Esophagus (tissue), 2 donors: ENCODE results near the gene PTGDS. TPM values are rescaled to one million over a fixed set of nuclear protein-coding genes. Genes with fewer than 3 reads are reported as not detected.

ENCODE experiments used
- polyA plus RNA-seq, 2 donors: library from polyadenylated mRNA; stranded (reverse); fragments of 200-250 nt; gene quantifications; one replicate each; pipeline ENCODE4 v1.2.3, GENCODE V29; 2013
- donor health status: healthy with polysubstance abuse.
- donor health status: Bipolar disorder and iron deficiency.

The PTGDS gene
- polyA plus RNA-seq, 2 donors, result 18.4 to 42.3 TPM

Other genes starting within 250 kb of the PTGDS start
- 10 to 100 TPM in 1 of 2 donors, 1 to 10 TPM in 1; 5.3 to 14.9 TPM for gene LCN10, start 234.6 kb upstream of the PTGDS start, polyA plus RNA-seq
- gene LCN6, start 229.0 kb upstream of the PTGDS start, polyA plus RNA-seq, result 10 to 100 TPM in 1 of 2 donors, 1 to 10 TPM in 1; 9.0 to 14.4 TPM
- gene LCN8, start 219.3 kb upstream of the PTGDS start, polyA plus RNA-seq, result not detected
- gene LCN15, start 213.0 kb upstream of the PTGDS start, polyA plus RNA-seq, result not detected
- 100 to 1,000 TPM in 1 of 2 donors, 10 to 100 TPM in 1; 85.2 to 155 TPM for gene TMEM141, start 186.2 kb upstream of the PTGDS start, polyA plus RNA-seq
- 1 to 10 TPM in 1 of 2 donors, under 1 TPM in 1; 0.32 to 1.1 TPM for gene CCDC183, start 181.2 kb upstream of the PTGDS start, polyA plus RNA-seq
- 10 to 100 TPM; 46.5 to 61.7 TPM for gene RABL6, start 169.6 kb upstream of the PTGDS start, polyA plus RNA-seq
- gene AJM1, start 135.0 kb upstream of the PTGDS start, polyA plus RNA-seq, result 1 to 10 TPM; 1.9 to 3.7 TPM
- 100 to 1,000 TPM in 1 of 2 donors, 10 to 100 TPM in 1; 83.1 to 101 TPM for gene PHPT1, start 128.1 kb upstream of the PTGDS start, polyA plus RNA-seq
- gene MAMDC4, start 125.2 kb upstream of the PTGDS start, polyA plus RNA-seq, result 10 to 100 TPM in 1 of 2 donors, 1 to 10 TPM in 1; 3.9 to 11.5 TPM
- gene EDF1, start 111.2 kb upstream of the PTGDS start, polyA plus RNA-seq, result 100 to 1,000 TPM; 445 to 637 TPM
- gene TRAF2, start 91.0 kb upstream of the PTGDS start, polyA plus RNA-seq, result 10 to 100 TPM; 11.0 to 16.6 TPM
- gene FBXW5, start 32.8 kb upstream of the PTGDS start, polyA plus RNA-seq, result 10 to 100 TPM; 91.4 to 97.3 TPM
- 1 to 10 TPM; 1.2 to 1.8 TPM for gene C8G, start 32.3 kb upstream of the PTGDS start, polyA plus RNA-seq
- under 1 TPM; 0.24 to 0.77 TPM for gene LCN12, start 25.2 kb upstream of the PTGDS start, polyA plus RNA-seq
- gene LCNL1, start 5.5 kb downstream of the PTGDS start, polyA plus RNA-seq, result under 1 TPM; 0.20 to 0.55 TPM
- gene PAXX, start 14.9 kb downstream of the PTGDS start, polyA plus RNA-seq, result 100 to 1,000 TPM in 1 of 2 donors, 10 to 100 TPM in 1; 49.7 to 119 TPM
- gene CLIC3, start 19.1 kb downstream of the PTGDS start, polyA plus RNA-seq, result 100 to 1,000 TPM; 351 to 474 TPM
- 10 to 100 TPM in 1 of 2 donors, 1 to 10 TPM in 1; 7.7 to 14.7 TPM for gene ABCA2, start 50.7 kb downstream of the PTGDS start, polyA plus RNA-seq
- under 1 TPM; 0.08 to 0.39 TPM for gene FUT7, start 54.6 kb downstream of the PTGDS start, polyA plus RNA-seq
- 10 to 100 TPM; 33.1 to 44.3 TPM for gene NPDC1, start 68.7 kb downstream of the PTGDS start, polyA plus RNA-seq
- gene ENTPD2, start 76.6 kb downstream of the PTGDS start, polyA plus RNA-seq, result 1 to 10 TPM; 1.5 to 1.6 TPM
- gene SAPCD2, start 93.1 kb downstream of the PTGDS start, polyA plus RNA-seq, result 1 to 10 TPM; 7.5 to 9.0 TPM
- 1 to 10 TPM; 2.9 to 3.8 TPM for gene UAP1L1, start 100.0 kb downstream of the PTGDS start, polyA plus RNA-seq
- gene MAN1B1, start 109.5 kb downstream of the PTGDS start, polyA plus RNA-seq, result 10 to 100 TPM; 28.5 to 42.3 TPM
- 100 to 1,000 TPM in 1 of 2 donors, 10 to 100 TPM in 1; 90.4 to 129 TPM for gene DPP7, start 137.2 kb downstream of the PTGDS start, polyA plus RNA-seq
- under 1 TPM; 0.06 to 0.14 TPM for gene GRIN1, start 161.7 kb downstream of the PTGDS start, polyA plus RNA-seq
- under 1 TPM; 0.24 to 0.81 TPM for gene LRRC26, start 192.5 kb downstream of the PTGDS start, polyA plus RNA-seq
- gene TMEM210, start 194.6 kb downstream of the PTGDS start, polyA plus RNA-seq, result not detected
- 10 to 100 TPM; 27.7 to 47.3 TPM for gene ANAPC2, start 211.1 kb downstream of the PTGDS start, polyA plus RNA-seq
- 100 to 1,000 TPM; 104 TPM for gene SSNA1, start 211.2 kb downstream of the PTGDS start, polyA plus RNA-seq
- 10 to 100 TPM; 12.8 to 19.9 TPM for gene TPRN, start 223.2 kb downstream of the PTGDS start, polyA plus RNA-seq
- 10 to 100 TPM; 21.6 to 27.5 TPM for gene TMEM203, start 228.1 kb downstream of the PTGDS start, polyA plus RNA-seq
- gene NDOR1, start 228.2 kb downstream of the PTGDS start, polyA plus RNA-seq, result 10 to 100 TPM in 1 of 2 donors, 1 to 10 TPM in 1; 5.7 to 12.2 TPM
- 10 to 100 TPM; 13.3 to 28.5 TPM for gene RNF208, start 244.7 kb downstream of the PTGDS start, polyA plus RNA-seq
- 100 to 1,000 TPM; 334 to 342 TPM for gene CYSRT1, start 247.7 kb downstream of the PTGDS start, polyA plus RNA-seq
- 1 to 10 TPM; 3.7 to 5.5 TPM for gene RNF224, start 250.0 kb downstream of the PTGDS start, polyA plus RNA-seq